Effector CD8-positive, alpha-beta T cell (primary cell): ENCODE measurements around the gene NUP85.
"Not testable (repeated sequence)": the region's sequence is repeated elsewhere in the genome, so short reads cannot be mapped to it uniquely, and the experiment has no call there.

ENCODE experiments used
- DNase-seq: peaks from one replicate; lab custom pipeline; 2025; lab: John Stamatoyannopoulos, UW

NUP85 gene

GRCh38 chr17:75199886-75200618, 5.4 kb upstream of the NUP85 start:
- DNase-seq: no peak

GRCh38 chr17:75205793-75206163, 299 bp downstream of the NUP85 start:
- DNase-seq: no peak

- DNase-seq: not testable (repeated sequence)
These were observed 1.6 kb downstream of the NUP85 start for GRCh38 chr17:75207050-75207407.

GRCh38 chr17:75207760-75208159, 2.3 kb downstream of the NUP85 start:
- no peak for DNase-seq

- no peak for DNase-seq
These were observed 2.7 kb downstream of the NUP85 start for GRCh38 chr17:75208161-75208560.

- DNase-seq: no peak
These were observed 3.6 kb downstream of the NUP85 start for GRCh38 chr17:75209061-75209460.

GRCh38 chr17:75218131-75218530, 12.7 kb downstream of the NUP85 start:
- DNase-seq: no peak

GRCh38 chr17:75219815-75220214, 14.3 kb downstream of the NUP85 start:
- DNase-seq: no peak

- no peak for DNase-seq
These were observed 19.5 kb downstream of the NUP85 start for GRCh38 chr17:75225016-75225415.

GRCh38 chr17:75227729-75228128, 22.2 kb downstream of the NUP85 start:
- DNase-seq: no peak

- no peak for DNase-seq
These were observed 22.8 kb downstream of the NUP85 start for GRCh38 chr17:75228305-75228704.

- no peak for DNase-seq
These were observed 23.4 kb downstream of the NUP85 start for GRCh38 chr17:75228847-75229246.

- DNase-seq: no peak
These were observed 25.6 kb downstream of the NUP85 start for GRCh38 chr17:75231071-75231470.

- DNase-seq: no peak
These were observed 26.4 kb downstream of the NUP85 start for GRCh38 chr17:75231741-75232464.

GRCh38 chr17:75232786-75233185, 27.3 kb downstream of the NUP85 start:
- no peak for DNase-seq

- no peak for DNase-seq
These were observed 31.9 kb downstream of the NUP85 start for GRCh38 chr17:75237100-75238014.

- no peak for DNase-seq
These were observed 32.6 kb downstream of the NUP85 start for GRCh38 chr17:75238020-75238580.

GRCh38 chr17:75238684-75239191, 33.3 kb downstream of the NUP85 start:
- peak; percentile 27 for DNase-seq

GRCh38 chr17:75239214-75239613, 33.7 kb downstream of the NUP85 start:
- no peak for DNase-seq

- DNase-seq: no peak
These were observed 34.4 kb downstream of the NUP85 start for GRCh38 chr17:75239778-75240393.

GRCh38 chr17:75240394-75241142, 35.1 kb downstream of the NUP85 start:
- DNase-seq: peak; percentile 1
